AG09309 (cell line): ENCODE results near the gene GNAI1.
A peak's percentile ranks its signal among the peaks of the same experiment; 100 is the strongest.

Source experiments
- DNase-seq: peaks from one replicate; pipeline ENCODE4 v3.0.0-alpha.2; 2010; ENCODE audit warnings: low read depth
- H3K4me3 ChIP-seq: 2 replicates; pipeline ENCODE4 v1.5.1; 2011; ENCODE audit warnings: mild to moderate bottlenecking, low read depth, low read length, moderate library complexity; ENCODE audit not compliant: control insufficient read depth
- CTCF ChIP-seq: IDR thresholded peaks from 2 replicates; pipeline ENCODE4 v1.5.1; 2011; ENCODE audit warnings: mild to moderate bottlenecking, low read depth, low read length, inconsistent platforms; ENCODE audit not compliant: insufficient read depth, control insufficient read depth; ENCODE audit errors: missing control alignments

Gene GNAI1

GRCh38 chr7:80129785-80130184, 4.8 kb upstream of the GNAI1 start:
- TF ChIP-seq CTCF = no peak
- H3K4me3 ChIP-seq = no peak overlapping the region
- DNase-seq = no peak

- DNase-seq = no peak
- no peak overlapping the region for H3K4me3 ChIP-seq
- TF ChIP-seq CTCF = no peak
Measured at GRCh38 chr7:80131675-80132435, 2.8 kb upstream of the GNAI1 start.

GRCh38 chr7:80132594-80132993, 2.0 kb upstream of the GNAI1 start:
- DNase-seq = no peak
- TF ChIP-seq CTCF = no peak
- no peak overlapping the region for H3K4me3 ChIP-seq

GRCh38 chr7:80133361-80134114, 1.1 kb upstream of the GNAI1 start:
- DNase-seq = no peak
- H3K4me3 ChIP-seq = no peak overlapping the region

GRCh38 chr7:80134115-80134535, 506 bp upstream of the GNAI1 start:
- TF ChIP-seq CTCF = no peak
- H3K4me3 ChIP-seq = peak overlapping the region; percentile 50
- no peak for DNase-seq

More at GRCh38 chr7:80133361-80134114, 1.1 kb upstream of the GNAI1 start:
- TF ChIP-seq CTCF = peak; percentile 19

- TF ChIP-seq CTCF = no peak
- H3K4me3 ChIP-seq = peak overlapping the region; percentile 97
- DNase-seq = no peak
Measured at GRCh38 chr7:80135309-80136104, 876 bp downstream of the GNAI1 start.
